ENCODE measurements around the gene TBC1D22A. TPM values are rescaled to one million over a fixed set of nuclear protein-coding genes. Genes with fewer than 3 reads are reported as not detected.

Gene TBC1D22A
- total RNA-seq, 1 donor from 2014 or later: 34.1 TPM

DNA sequence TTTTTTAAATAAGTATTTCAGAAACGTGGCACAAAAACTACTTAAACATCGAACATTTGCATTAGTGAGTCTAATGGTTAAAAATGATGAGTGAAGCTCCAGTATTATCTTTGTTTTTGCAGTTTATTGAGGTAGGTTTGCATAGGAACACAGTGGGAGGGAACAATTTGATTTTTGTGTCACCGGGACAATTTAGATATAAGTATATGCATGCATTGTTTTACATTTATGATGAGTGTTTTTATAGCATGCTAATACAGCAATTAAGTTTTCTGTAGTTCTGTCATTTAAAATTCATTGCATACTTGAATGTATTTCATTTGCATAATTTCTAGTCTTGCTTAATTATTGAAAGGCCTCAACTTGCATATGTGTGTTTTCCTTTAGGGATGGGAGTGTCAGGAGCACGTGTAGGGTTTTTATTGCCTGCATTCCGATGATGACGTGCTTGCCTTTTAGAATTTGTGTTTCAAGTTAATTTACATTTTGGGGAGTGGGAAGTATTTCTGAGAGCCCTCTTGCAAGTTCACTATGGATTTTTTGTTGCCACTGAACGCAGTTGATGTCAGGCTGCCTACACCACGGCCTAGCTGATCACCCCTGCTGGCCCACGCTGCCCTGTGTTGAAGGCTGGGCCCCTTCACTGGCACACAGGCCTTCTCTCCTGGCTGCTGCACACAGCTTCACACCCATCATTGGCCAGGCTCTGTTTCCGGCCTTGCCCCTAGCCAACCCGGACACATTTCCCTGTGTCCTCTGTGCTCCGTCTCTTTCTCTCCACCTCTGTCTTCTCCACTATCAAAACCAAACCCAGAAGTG is 120.9 kb downstream of the TBC1D22A start:
- Histone ChIP-seq H3K4me1 (no peaks in the 10 kb centered on the region), H3K9me3 (no peaks in the 10 kb centered on the region), H3K27ac (no peak overlapping the region), H3K27me3 (ENCODE audit: low read depth) (no peaks in the 10 kb centered on the region), H3K4me3 (no peak overlapping the region), H3K36me3 (peaks cover 25% of the 10 kb centered on the region)
- DNase-seq (no peak), ATAC-seq (no peak)
- TF ChIP-seq, protein P1, sequence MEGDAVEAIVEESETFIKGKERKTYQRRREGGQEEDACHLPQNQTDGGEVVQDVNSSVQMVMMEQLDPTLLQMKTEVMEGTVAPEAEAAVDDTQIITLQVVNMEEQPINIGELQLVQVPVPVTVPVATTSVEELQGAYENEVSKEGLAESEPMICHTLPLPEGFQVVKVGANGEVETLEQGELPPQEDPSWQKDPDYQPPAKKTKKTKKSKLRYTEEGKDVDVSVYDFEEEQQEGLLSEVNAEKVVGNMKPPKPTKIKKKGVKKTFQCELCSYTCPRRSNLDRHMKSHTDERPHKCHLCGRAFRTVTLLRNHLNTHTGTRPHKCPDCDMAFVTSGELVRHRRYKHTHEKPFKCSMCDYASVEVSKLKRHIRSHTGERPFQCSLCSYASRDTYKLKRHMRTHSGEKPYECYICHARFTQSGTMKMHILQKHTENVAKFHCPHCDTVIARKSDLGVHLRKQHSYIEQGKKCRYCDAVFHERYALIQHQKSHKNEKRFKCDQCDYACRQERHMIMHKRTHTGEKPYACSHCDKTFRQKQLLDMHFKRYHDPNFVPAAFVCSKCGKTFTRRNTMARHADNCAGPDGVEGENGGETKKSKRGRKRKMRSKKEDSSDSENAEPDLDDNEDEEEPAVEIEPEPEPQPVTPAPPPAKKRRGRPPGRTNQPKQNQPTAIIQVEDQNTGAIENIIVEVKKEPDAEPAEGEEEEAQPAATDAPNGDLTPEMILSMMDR (IDR thresholded peaks at IDR 0.05): no peak
- intact Hi-C loops (cut with DNase I): no loop called here

DNA sequence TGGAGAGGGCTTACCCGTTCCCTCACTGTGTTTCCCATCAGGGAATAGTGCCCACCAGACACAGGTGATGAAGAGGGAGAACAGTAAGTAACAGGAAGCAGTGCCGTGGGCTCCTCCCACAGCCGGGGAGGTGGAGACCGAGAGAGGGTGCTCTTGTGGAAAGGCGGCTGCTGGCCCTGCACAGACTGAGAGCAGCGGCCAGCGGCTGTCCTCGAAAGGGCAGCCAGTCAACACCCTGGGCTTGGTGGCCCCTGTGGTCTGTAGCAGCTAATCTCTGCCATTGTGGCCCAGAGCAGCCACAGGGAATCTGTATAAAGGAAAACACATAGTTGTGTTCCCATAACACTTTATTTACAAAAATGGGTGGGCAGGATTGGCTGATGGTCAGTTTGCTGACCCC is 121.9 kb downstream of the TBC1D22A start:
- H3K36me3 ChIP-seq: peaks cover 25% of the 10 kb centered on the region
- no peak overlapping the region for H3K27ac ChIP-seq
- no peak overlapping the region for H3K4me3 ChIP-seq
- DNase-seq (no peak), ATAC-seq (no peak)
- no peaks in the 10 kb centered on the region for H3K27me3 ChIP-seq (ENCODE audit: low read depth)
- H3K9me3 ChIP-seq: no peaks in the 10 kb centered on the region
- H3K4me1 ChIP-seq: no peaks in the 10 kb centered on the region
- intact Hi-C loops (cut with DNase I): no loop called here
- TF ChIP-seq, protein P1 (IDR thresholded peaks at IDR 0.05): no peak

DNA sequence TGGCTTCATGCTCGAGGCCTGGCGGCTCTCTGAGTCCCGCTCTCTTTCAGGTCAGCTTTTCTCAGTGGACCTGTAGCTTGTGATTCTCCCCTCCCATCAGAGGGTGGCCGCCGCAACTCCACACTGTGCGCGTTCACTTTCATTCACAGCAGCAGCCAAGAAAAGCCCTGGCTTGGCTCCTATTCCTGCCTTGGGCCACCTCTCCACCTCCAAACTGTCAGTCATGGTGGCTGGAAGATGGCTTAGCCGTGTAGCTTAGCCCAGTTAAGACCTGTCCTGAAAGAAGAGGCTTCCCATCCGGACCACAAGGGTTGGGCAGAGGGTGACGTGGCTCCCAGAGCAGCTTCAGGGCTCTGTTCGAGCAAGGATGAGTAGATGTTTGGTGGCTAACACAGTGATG is 125.5 kb downstream of the TBC1D22A start:
- Histone ChIP-seq H3K27me3 (ENCODE audit: low read depth) (no peaks in the 10 kb centered on the region), H3K4me3 (no peak overlapping the region), H3K27ac (no peak overlapping the region), H3K9me3 (no peaks in the 10 kb centered on the region), H3K4me1 (no peaks in the 10 kb centered on the region), H3K36me3 (peaks cover 37% of the 10 kb centered on the region)
- intact Hi-C loops (cut with DNase I): no loop called here
- ATAC-seq (no peak), DNase-seq (no peak)
- TF ChIP-seq, protein P1 (IDR thresholded peaks at IDR 0.05): no peak

- DNase-seq: no peak
- H3K4me3 ChIP-seq: no peak overlapping the region
- H3K27ac ChIP-seq: no peak overlapping the region
- H3K27me3 ChIP-seq (ENCODE audit: low read depth): no peaks in the 10 kb centered on the region
- H3K9me3 ChIP-seq: no peaks in the 10 kb centered on the region
- H3K4me1 ChIP-seq: no peaks in the 10 kb centered on the region
- TF ChIP-seq, protein P1 (IDR thresholded peaks at IDR 0.05): no peak
- H3K36me3 ChIP-seq: peaks cover 42% of the 10 kb centered on the region
- intact Hi-C loops (cut with DNase I): no loop called here
- no peak for ATAC-seq
Observed at GRCh38 chr22:46890819-46891218, 128.4 kb downstream of the TBC1D22A start.

- no peak overlapping the region for H3K4me3 ChIP-seq
- H3K36me3 ChIP-seq: peaks cover 38% of the 10 kb centered on the region
- H3K27ac ChIP-seq: no peak overlapping the region
- ATAC-seq: no peak
- TF ChIP-seq, protein P1 (IDR thresholded peaks at IDR 0.05): no peak
- no peaks in the 10 kb centered on the region for H3K27me3 ChIP-seq (ENCODE audit: low read depth)
- H3K9me3 ChIP-seq: no peaks in the 10 kb centered on the region
- no peaks in the 10 kb centered on the region for H3K4me1 ChIP-seq
- intact Hi-C loops (cut with DNase I): no loop called here
- DNase-seq: no peak
Observed at GRCh38 chr22:46891382-46891951, 129.0 kb downstream of the TBC1D22A start.

Data from lower lobe of right lung (tissue), 2 donors.